Neural cell (in vitro differentiated cells): ENCODE data around the gene PRICKLE2.

Experiments used
- EP300 ChIP-seq: fragments of 450-650 bp; conservative IDR thresholded peaks from 2 replicates; pipeline ENCODE4 v1.6.1; 2014; ENCODE audit warnings: antibody characterized with exemption, mild to moderate bottlenecking, moderate library complexity; ENCODE audit not compliant: poor library complexity, severe bottlenecking
- EZH2 ChIP-seq: fragments of 200-600, 300-800 bp; shearing (Covaris generic), sonication (generic); IDR thresholded peaks from 2 replicates; pipeline ENCODE4 v1.6.1; 2014; ENCODE audit warnings: antibody characterized with exemption, low read length, borderline replicate concordance, mild to moderate bottlenecking; ENCODE audit not compliant: insufficient read depth, poor library complexity, severe bottlenecking
- MXI1 ChIP-seq: fragments of 450-650 bp; conservative IDR thresholded peaks from 2 replicates; pipeline ENCODE4 v1.6.1; 2014; ENCODE audit warnings: antibody characterized with exemption, mild to moderate bottlenecking; ENCODE audit not compliant: poor library complexity, severe bottlenecking
- POLR2AphosphoS5 ChIP-seq: IDR thresholded peaks from 2 replicates; pipeline ENCODE4 v1.6.1; 2012
- RAD21 ChIP-seq: fragments of 450-650 bp; conservative IDR thresholded peaks from 2 replicates; pipeline ENCODE4 v1.6.1; 2014; ENCODE audit warnings: antibody characterized with exemption, mild to moderate bottlenecking, moderate library complexity
- SMC3 ChIP-seq: fragments of 450-650 bp; conservative IDR thresholded peaks from 2 replicates; pipeline ENCODE4 v1.6.1; 2014; ENCODE audit warnings: antibody characterized with exemption, mild to moderate bottlenecking, moderate library complexity; ENCODE audit not compliant: poor library complexity
- TAF1 ChIP-seq: IDR thresholded peaks from 2 replicates; pipeline ENCODE4 v1.6.1; 2012; ENCODE audit warnings: low read depth
- TF ChIP-seq, protein P1 (sequence below): fragments of 450-650 bp; IDR thresholded peaks from 2 replicates; pipeline ENCODE4 v1.5.1; 2014; ENCODE audit warnings: antibody characterized with exemption, mild to moderate bottlenecking, moderate library complexity; ENCODE audit not compliant: poor library complexity, severe bottlenecking
- TF ChIP-seq, protein P2 (sequence below): IDR thresholded peaks from 2 replicates; pipeline ENCODE4 v1.6.1; 2012; ENCODE audit warnings: borderline replicate concordance

DNA sequence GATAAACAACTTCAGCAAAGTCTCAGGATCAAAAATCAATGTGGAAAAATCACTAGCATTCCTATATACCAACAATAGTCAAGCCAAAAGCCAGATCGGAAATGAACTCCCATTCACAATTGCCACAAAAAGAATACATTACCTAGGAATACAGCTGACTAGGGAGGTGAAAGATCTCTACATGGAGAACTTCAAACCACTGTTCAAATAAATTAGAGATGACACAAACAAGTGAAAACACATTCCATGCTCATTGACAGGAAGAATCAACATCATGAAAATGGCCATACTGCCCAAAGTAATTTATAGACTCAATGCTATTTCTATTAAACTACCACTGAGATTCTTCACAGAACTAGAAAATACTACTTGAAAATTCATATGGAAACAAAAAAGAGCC, 107.8 kb downstream of the PRICKLE2 start:
- TF ChIP-seq POLR2AphosphoS5, result no peak
- TF ChIP-seq, protein P1, sequence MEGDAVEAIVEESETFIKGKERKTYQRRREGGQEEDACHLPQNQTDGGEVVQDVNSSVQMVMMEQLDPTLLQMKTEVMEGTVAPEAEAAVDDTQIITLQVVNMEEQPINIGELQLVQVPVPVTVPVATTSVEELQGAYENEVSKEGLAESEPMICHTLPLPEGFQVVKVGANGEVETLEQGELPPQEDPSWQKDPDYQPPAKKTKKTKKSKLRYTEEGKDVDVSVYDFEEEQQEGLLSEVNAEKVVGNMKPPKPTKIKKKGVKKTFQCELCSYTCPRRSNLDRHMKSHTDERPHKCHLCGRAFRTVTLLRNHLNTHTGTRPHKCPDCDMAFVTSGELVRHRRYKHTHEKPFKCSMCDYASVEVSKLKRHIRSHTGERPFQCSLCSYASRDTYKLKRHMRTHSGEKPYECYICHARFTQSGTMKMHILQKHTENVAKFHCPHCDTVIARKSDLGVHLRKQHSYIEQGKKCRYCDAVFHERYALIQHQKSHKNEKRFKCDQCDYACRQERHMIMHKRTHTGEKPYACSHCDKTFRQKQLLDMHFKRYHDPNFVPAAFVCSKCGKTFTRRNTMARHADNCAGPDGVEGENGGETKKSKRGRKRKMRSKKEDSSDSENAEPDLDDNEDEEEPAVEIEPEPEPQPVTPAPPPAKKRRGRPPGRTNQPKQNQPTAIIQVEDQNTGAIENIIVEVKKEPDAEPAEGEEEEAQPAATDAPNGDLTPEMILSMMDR, result no peak
- TF ChIP-seq EZH2, result no peak
- no peak for TF ChIP-seq EP300
- TF ChIP-seq, protein P2, sequence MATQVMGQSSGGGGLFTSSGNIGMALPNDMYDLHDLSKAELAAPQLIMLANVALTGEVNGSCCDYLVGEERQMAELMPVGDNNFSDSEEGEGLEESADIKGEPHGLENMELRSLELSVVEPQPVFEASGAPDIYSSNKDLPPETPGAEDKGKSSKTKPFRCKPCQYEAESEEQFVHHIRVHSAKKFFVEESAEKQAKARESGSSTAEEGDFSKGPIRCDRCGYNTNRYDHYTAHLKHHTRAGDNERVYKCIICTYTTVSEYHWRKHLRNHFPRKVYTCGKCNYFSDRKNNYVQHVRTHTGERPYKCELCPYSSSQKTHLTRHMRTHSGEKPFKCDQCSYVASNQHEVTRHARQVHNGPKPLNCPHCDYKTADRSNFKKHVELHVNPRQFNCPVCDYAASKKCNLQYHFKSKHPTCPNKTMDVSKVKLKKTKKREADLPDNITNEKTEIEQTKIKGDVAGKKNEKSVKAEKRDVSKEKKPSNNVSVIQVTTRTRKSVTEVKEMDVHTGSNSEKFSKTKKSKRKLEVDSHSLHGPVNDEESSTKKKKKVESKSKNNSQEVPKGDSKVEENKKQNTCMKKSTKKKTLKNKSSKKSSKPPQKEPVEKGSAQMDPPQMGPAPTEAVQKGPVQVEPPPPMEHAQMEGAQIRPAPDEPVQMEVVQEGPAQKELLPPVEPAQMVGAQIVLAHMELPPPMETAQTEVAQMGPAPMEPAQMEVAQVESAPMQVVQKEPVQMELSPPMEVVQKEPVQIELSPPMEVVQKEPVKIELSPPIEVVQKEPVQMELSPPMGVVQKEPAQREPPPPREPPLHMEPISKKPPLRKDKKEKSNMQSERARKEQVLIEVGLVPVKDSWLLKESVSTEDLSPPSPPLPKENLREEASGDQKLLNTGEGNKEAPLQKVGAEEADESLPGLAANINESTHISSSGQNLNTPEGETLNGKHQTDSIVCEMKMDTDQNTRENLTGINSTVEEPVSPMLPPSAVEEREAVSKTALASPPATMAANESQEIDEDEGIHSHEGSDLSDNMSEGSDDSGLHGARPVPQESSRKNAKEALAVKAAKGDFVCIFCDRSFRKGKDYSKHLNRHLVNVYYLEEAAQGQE, result no peak
- no peak for TF ChIP-seq RAD21
- no peak for TF ChIP-seq TAF1
- TF ChIP-seq SMC3, result no peak
- no peak for TF ChIP-seq MXI1
